SW 1271 (cell line): ENCODE data around the gene MOV10L1.

Source experiments
- DNase-seq, 2 experiments: peaks; one replicate each; lab custom pipeline; 2025; lab: John Stamatoyannopoulos, UW

Gene MOV10L1

GRCh38 chr22:50089682-50090411 is at the start of gene MOV10L1:
Gene MOV10L1, plus strand, starts transcription at chr22:50090006. Its CDS starts 83 bp downstream, at chr22:50090089.
- DNase-seq = no peak

GRCh38 chr22:50040717-50041116 is 49.1 kb upstream of the MOV10L1 start:
- no peak for DNase-seq

- no peak for DNase-seq
These were observed 48.3 kb upstream of the MOV10L1 start for GRCh38 chr22:50041361-50042065.

- DNase-seq = no peak
These were observed 45.2 kb upstream of the MOV10L1 start for GRCh38 chr22:50044485-50045118.

- no peak for DNase-seq
These were observed 44.4 kb upstream of the MOV10L1 start for GRCh38 chr22:50045211-50046018.

GRCh38 chr22:50046019-50046415 is 43.8 kb upstream of the MOV10L1 start:
- no peak for DNase-seq

- DNase-seq = no peak
These were observed 43.1 kb upstream of the MOV10L1 start for GRCh38 chr22:50046481-50047245.

GRCh38 chr22:50047346-50047745 is 42.5 kb upstream of the MOV10L1 start:
- DNase-seq = no peak

- DNase-seq = no peak
These were observed 41.6 kb upstream of the MOV10L1 start for GRCh38 chr22:50048061-50048765.

- DNase-seq = no peak
These were observed 41.0 kb upstream of the MOV10L1 start for GRCh38 chr22:50048836-50049235.

- no peak for DNase-seq
These were observed 40.3 kb upstream of the MOV10L1 start for GRCh38 chr22:50049299-50050195.

GRCh38 chr22:50051930-50052329 is 37.9 kb upstream of the MOV10L1 start:
- DNase-seq = no peak

GRCh38 chr22:50053861-50054260 is 35.9 kb upstream of the MOV10L1 start:
- DNase-seq = no peak

- no peak for DNase-seq
These were observed 33.4 kb upstream of the MOV10L1 start for GRCh38 chr22:50056214-50056972.

GRCh38 chr22:50057278-50058060 is 32.3 kb upstream of the MOV10L1 start:
- DNase-seq = no peak

GRCh38 chr22:50058061-50058905 is 31.5 kb upstream of the MOV10L1 start, which contains the start of gene TTLL8:
Gene TTLL8, minus strand, starts transcription at chr22:50058298.
- no peak for DNase-seq
